CD14-positive monocyte (primary cell): Measurements from ENCODE around the gene LPCAT3. TPM values are rescaled to one million over a fixed set of nuclear protein-coding genes. Genes with fewer than 3 reads are reported as not detected.

Experiments used
- DNase-seq, 3 donors: peaks; one replicate each; pipeline ENCODE4 v3.0.0-alpha.2; 2011 to 2022
- H2AFZ ChIP-seq: 2 replicates; pipeline ENCODE4 v1.6.0; 2012; ENCODE audit warnings: mild to moderate bottlenecking, low read depth, low read length, inconsistent platforms; ENCODE audit not compliant: insufficient read depth, poor library complexity, severe bottlenecking
- H3K27ac ChIP-seq, 2 donors: 1 replicate in 1 of 2; 2 replicates in 1 of 2; pipeline ENCODE4 v1.5.1; 2012 to 2013; ENCODE audit warnings: low read length in 2 of 2, control low read depth in 1 of 2, inconsistent platforms in 1 of 2, low read depth in 1 of 2, mild to moderate bottlenecking in 1 of 2
- H3K27me3 ChIP-seq, 2 donors: one replicate each; pipeline versions ENCODE4 v1.6.0 to v1.6.1; 2011 to 2013; ENCODE audit warnings: low read length in 2 of 2; ENCODE audit not compliant: control insufficient read depth in 2 of 2, insufficient read depth in 2 of 2
- H3K36me3 ChIP-seq, 2 donors: replicated peaks in 1 of 2; 1 replicate in 1 of 2; 2 replicates in 1 of 2; pipeline versions ENCODE4 v1.5.1 to v1.6.1; 2012 to 2013; ENCODE audit warnings: low read length in 2 of 2, control low read depth in 1 of 2, inconsistent platforms in 1 of 2, mild to moderate bottlenecking in 1 of 2; ENCODE audit not compliant: insufficient read depth in 2 of 2, control insufficient read depth in 1 of 2
- H3K4me1 ChIP-seq, 2 donors: 1 replicate in 1 of 2; 2 replicates in 1 of 2; pipeline versions ENCODE4 v1.5.1 to v1.6.1; 2012 to 2013; ENCODE audit warnings: low read length in 2 of 2, control low read depth in 1 of 2, inconsistent platforms in 1 of 2, mild to moderate bottlenecking in 1 of 2, moderate library complexity in 1 of 2; ENCODE audit not compliant: insufficient read depth in 2 of 2, control insufficient read depth in 1 of 2
- H3K4me2 ChIP-seq: replicated peaks from 2 replicates; pipeline ENCODE3; 2012; ENCODE audit warnings: low read length, moderate library complexity, mild to moderate bottlenecking; ENCODE audit not compliant: poor library complexity, severe bottlenecking; ENCODE audit errors: extremely low read depth
- H3K4me3 ChIP-seq, 3 experiments: fragments of 200-600 bp in 1 of 3; sonication (generic) in 1 of 3; replicated peaks in 1 of 3; 1 replicate in 2 of 3; 2 replicates in 1 of 3; pipeline ENCODE4 v1.5.1; 2011 to 2013; ENCODE audit warnings: low read length in 3 of 3, mild to moderate bottlenecking in 3 of 3, control low read depth in 2 of 3, low read depth in 2 of 3, inconsistent platforms in 1 of 3, moderate library complexity in 1 of 3
- H3K79me2 ChIP-seq: 2 replicates; pipeline ENCODE4 v1.6.0; 2012; ENCODE audit warnings: mild to moderate bottlenecking, control low read depth, inconsistent platforms, low read length, moderate library complexity; ENCODE audit not compliant: insufficient read depth
- H3K9ac ChIP-seq: 2 replicates; pipeline ENCODE4 v1.6.0; 2017; ENCODE audit warnings: low read length, mild to moderate bottlenecking; ENCODE audit not compliant: insufficient read depth, poor library complexity, severe bottlenecking
- H3K9me3 ChIP-seq, 2 donors: replicated peaks in 1 of 2; 1 replicate in 1 of 2; 2 replicates in 1 of 2; pipeline versions ENCODE4 v1.5.1 to v1.6.1; 2012 to 2013; ENCODE audit warnings: low read length in 2 of 2, control low read depth in 1 of 2; ENCODE audit not compliant: control insufficient read depth in 1 of 2, insufficient read depth in 1 of 2
- H4K20me1 ChIP-seq: 2 replicates; pipeline ENCODE4 v1.6.0; 2012; ENCODE audit warnings: mild to moderate bottlenecking, low read length, control low read depth, moderate library complexity; ENCODE audit not compliant: insufficient read depth
- H3K27ac Mint-ChIP-seq, 7 donors: one replicate each; pipeline ENCODE4 v1.8.0; 2020; ENCODE audit warnings: mild to moderate bottlenecking in 7 of 7, mixed read lengths in 7 of 7, moderate library complexity in 6 of 7, inconsistent platforms in 2 of 7
- H3K27me3 Mint-ChIP-seq, 3 donors: one replicate each; pipeline ENCODE4 v1.8.0; 2021 to 2022; ENCODE audit warnings: low read depth in 3 of 3, mild to moderate bottlenecking in 3 of 3, mixed read lengths in 3 of 3, moderate library complexity in 3 of 3, inconsistent platforms in 1 of 3
- H3K36me3 Mint-ChIP-seq, 2 donors: one replicate each; pipeline ENCODE4 v1.8.0; 2020; ENCODE audit warnings: mixed read lengths in 2 of 2, inconsistent platforms in 1 of 2, mild to moderate bottlenecking in 1 of 2
- H3K4me1 Mint-ChIP-seq: one replicate; pipeline ENCODE4 v1.8.0; 2020; ENCODE audit warnings: mild to moderate bottlenecking, mixed read lengths
- H3K4me3 Mint-ChIP-seq, 2 donors: one replicate each; pipeline ENCODE4 v1.8.0; 2020; ENCODE audit warnings: mild to moderate bottlenecking in 2 of 2, mixed read lengths in 2 of 2, moderate library complexity in 1 of 2
- H3K9me3 Mint-ChIP-seq, 7 donors: one replicate each; pipeline ENCODE4 v1.8.0; 2020 to 2022; ENCODE audit warnings: mixed read lengths in 7 of 7, mild to moderate bottlenecking in 6 of 7, moderate library complexity in 6 of 7, inconsistent platforms in 2 of 7
- WGBS: methylation state at CpG from one replicate; pipeline ENCODE4 v1.1.5; 2013; ENCODE audit warnings: missing lambda C conversion rate; ENCODE audit not compliant: insufficient coverage; 5-methylcytosine and 5-hydroxymethylcytosine counted together
- intact Hi-C, 2 donors: fragments of 100-400 bp; cut with micrococcal nuclease; formaldehyde crosslinking; loops; one replicate each; pipeline versions ENCODE4 v1.15.0 to v1.15.1; 2023
- polyA plus RNA-seq, 3 donors: library from polyadenylated mRNA; depleted of rRNA in 1 of 3; unstranded in 2 of 3; stranded (reverse) in 1 of 3; fragments of 300-500 nt in 2 of 3; fragments of >200 nt in 1 of 3; fragmentation: Illumina TruSeq in 2 of 3; gene quantifications; 1 replicate in 2 of 3; 2 replicates in 1 of 3; pipeline ENCODE4 v1.2.3, GENCODE V29; 2012 to 2021
- TF ChIP-seq, protein P1 (sequence below): fragments of 200-600 bp; IDR thresholded peaks from one replicate; pipeline ENCODE4 v1.8.0; 2022; ENCODE audit warnings: antibody characterized with exemption, mild to moderate bottlenecking

Gene LPCAT3
- polyA plus RNA-seq, 3 donors, result 50.9 to 62.7 (median 54.1) TPM

DNA sequence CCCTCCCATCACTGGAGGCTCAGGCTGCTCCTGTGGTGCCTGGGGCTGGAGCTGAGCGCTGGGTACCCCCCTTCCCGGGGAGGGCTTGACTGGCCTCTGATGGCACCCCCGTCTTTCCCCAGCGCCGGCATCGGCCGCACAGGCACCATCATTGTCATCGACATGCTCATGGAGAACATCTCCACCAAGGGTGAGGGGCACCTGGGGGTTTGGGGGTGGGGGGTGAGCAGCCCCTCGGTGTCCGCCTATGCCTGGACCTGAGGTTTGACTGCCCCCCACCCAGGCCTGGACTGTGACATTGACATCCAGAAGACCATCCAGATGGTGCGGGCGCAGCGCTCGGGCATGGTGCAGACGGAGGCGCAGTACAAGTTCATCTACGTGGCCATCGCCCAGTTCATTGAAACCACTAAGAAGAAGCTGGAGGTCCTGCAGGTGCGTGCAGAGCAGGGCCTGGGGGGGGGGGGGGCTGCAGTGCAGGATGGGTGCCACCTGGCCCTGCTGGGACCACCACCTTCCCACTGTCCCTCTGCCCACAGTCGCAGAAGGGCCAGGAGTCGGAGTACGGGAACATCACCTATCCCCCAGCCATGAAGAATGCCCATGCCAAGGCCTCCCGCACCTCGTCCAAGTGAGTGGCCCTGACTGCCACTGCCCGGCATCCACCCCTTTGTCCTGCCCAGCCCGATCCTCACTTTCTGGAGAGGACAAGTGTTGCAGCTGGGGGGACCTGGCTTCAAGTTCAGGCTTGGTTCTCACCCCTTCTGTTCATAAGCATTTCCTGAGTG is 58.3 kb downstream of the LPCAT3 start:
- intact Hi-C loops, result loop anchor here (2.0 to 10.0 kb wide), 3 partner anchors 15 to 425 kb away; partner anchors contain the start of genes C12orf57 (in 2 of the 2), GAPDH (in 1 of the 2) and SPSB2 (in 1 of the 2)
- H3K4me3 Mint-ChIP-seq, result peak overlapping the region; percentile 56 to 77
- TF ChIP-seq, protein P1, sequence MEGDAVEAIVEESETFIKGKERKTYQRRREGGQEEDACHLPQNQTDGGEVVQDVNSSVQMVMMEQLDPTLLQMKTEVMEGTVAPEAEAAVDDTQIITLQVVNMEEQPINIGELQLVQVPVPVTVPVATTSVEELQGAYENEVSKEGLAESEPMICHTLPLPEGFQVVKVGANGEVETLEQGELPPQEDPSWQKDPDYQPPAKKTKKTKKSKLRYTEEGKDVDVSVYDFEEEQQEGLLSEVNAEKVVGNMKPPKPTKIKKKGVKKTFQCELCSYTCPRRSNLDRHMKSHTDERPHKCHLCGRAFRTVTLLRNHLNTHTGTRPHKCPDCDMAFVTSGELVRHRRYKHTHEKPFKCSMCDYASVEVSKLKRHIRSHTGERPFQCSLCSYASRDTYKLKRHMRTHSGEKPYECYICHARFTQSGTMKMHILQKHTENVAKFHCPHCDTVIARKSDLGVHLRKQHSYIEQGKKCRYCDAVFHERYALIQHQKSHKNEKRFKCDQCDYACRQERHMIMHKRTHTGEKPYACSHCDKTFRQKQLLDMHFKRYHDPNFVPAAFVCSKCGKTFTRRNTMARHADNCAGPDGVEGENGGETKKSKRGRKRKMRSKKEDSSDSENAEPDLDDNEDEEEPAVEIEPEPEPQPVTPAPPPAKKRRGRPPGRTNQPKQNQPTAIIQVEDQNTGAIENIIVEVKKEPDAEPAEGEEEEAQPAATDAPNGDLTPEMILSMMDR, result no peak

DNA sequence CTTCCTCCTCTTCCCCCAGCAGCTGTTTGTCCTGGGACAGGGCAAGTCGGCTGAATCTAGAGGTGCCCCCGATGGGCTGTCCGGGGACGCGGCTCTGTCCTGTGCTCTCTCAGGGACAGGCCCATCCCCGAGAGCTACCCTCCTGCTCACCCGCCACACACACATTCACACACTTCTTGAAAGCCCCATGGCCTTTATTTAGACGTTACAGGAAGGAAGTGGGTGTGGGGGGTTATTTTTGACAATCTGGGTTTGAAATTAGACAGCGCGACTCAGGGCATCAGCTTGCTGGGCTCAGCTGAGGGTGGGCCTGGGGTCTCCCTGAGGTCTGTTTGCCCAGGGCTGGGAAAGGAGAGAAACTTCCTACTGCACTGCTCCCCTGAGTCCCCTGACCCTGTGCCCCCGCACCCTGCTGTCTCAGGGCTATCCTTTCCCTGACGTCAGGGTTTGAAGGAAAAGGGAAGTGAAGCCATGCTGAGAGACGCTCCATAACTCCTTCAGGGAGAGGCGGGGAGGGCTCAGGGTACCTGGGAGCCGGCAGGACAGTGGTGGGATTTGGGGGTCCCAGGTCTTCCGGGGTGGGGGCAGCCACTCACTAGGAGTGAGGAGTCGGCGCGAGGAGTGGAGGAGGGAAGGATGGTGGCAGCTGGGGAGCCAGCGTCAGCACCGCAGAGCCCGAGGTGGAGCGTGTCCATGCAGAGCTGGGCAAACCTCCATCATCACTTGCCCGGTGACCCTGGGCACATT is 59.0 kb downstream of the LPCAT3 start:
- H3K9me3 ChIP-seq, result no peaks in the 10 kb centered on the region
- DNase-seq, result peak; percentile 72 to 85 (median 77)
- no peak overlapping the region for H2AFZ ChIP-seq
- peaks cover 60 to 61% of the 10 kb centered on the region in 2 donors for H3K36me3 ChIP-seq
- Mint-ChIP-seq H3K27ac (peak overlapping the region; percentile 96 to 99 (median 99)), H3K4me1 (peaks cover 93% of the 10 kb centered on the region), H3K36me3 (peaks cover 59 to 77% of the 10 kb centered on the region in 2 donors), H3K9me3 (peaks cover 0 to 2% (median 0%) of the 10 kb centered on the region in 7 donors), H3K4me3 (peak overlapping the region; percentile 78 to 88), H3K27me3 (peaks cover 0 to 9% (median 0%) of the 10 kb centered on the region in 3 donors)
- TF ChIP-seq, protein P1, result no peak
- peaks cover 93 to 99% of the 10 kb centered on the region in 2 donors for H3K4me1 ChIP-seq
- H3K4me2 ChIP-seq, result peak overlapping the region; percentile 92
- H3K79me2 ChIP-seq, result peaks cover 64% of the 10 kb centered on the region
- WGBS, result 18% methylated on average over 11 of the region's 24 CpGs
- H3K4me3 ChIP-seq, result peak overlapping the region in 2 of 3 experiments; percentile 19 to 98
- peak overlapping the region; percentile 87 to 95 for H3K27ac ChIP-seq
- intact Hi-C loops, result loop anchor here (2.0 to 10.0 kb wide), 2 partner anchors 14 to 424 kb away; partner anchors contain the start of genes C12orf57 (in 1 of the 2) and GAPDH (in 1 of the 2)
- H4K20me1 ChIP-seq, result peaks cover 84% of the 10 kb centered on the region
- H3K27me3 ChIP-seq, result no peaks in the 10 kb centered on the region
- peak overlapping the region; percentile 68 for H3K9ac ChIP-seq

More for the DNA sequence above, 58.3 kb downstream of the LPCAT3 start:
- no peaks in the 10 kb centered on the region for H3K27me3 ChIP-seq
- Mint-ChIP-seq H3K27me3 (peaks cover 0 to 7% (median 0%) of the 10 kb centered on the region in 3 donors), H3K4me1 (peaks cover 93% of the 10 kb centered on the region), H3K36me3 (peaks cover 52 to 70% of the 10 kb centered on the region in 2 donors), H3K9me3 (peaks cover 0 to 2% (median 0%) of the 10 kb centered on the region in 7 donors), H3K27ac (peak overlapping the region; percentile 93 to 99 (median 99))
- H2AFZ ChIP-seq, result no peak overlapping the region
- peak overlapping the region; percentile 68 for H3K9ac ChIP-seq
- H3K36me3 ChIP-seq, result peaks cover 53 to 54% of the 10 kb centered on the region in 2 donors
- peak overlapping the region; percentile 87 to 95 for H3K27ac ChIP-seq
- H3K79me2 ChIP-seq, result peaks cover 56% of the 10 kb centered on the region
- H3K4me1 ChIP-seq, result peaks cover 93 to 99% of the 10 kb centered on the region in 2 donors
- 84% methylated on average over 22 of the region's 26 CpGs for WGBS
- peak overlapping the region; percentile 92 for H3K4me2 ChIP-seq
- peak overlapping the region in 2 of 3 experiments; percentile 19 to 98 for H3K4me3 ChIP-seq
- DNase-seq, result no peak
- H4K20me1 ChIP-seq, result peaks cover 76% of the 10 kb centered on the region
- H3K9me3 ChIP-seq, result no peaks in the 10 kb centered on the region
